Activated T-helper 1 cell treated with Interleukin-2 at 50 U/mL for 16 hours (primary cell): ENCODE measurements around the gene TBC1D1.
A peak's percentile ranks its signal among the peaks of the same experiment; 100 is the strongest.

Experiments
- DNase-seq: peaks from one replicate; pipeline ENCODE4 v3.0.0-alpha.2; 2020; ENCODE audit warnings: low read depth

TBC1D1 gene

DNA sequence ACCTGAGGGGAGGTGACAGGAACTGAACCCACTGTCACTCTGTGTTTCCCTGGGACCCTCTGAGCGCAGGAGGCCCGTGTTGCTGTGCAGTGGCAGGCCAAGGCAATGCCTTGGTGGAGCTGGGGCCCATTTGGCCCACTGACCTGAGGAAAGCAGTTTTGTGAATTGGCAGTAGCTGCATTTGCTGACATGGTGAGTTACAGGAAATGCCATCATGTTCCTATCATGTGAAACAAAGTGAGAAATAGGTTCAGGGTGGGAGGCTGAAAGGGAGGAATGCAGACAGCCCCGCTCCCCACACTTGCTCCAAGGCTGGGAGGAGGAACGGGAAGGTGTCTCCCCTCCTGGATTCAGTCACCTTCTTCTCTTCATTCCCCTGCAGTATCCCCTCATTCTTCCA is 215.4 kb downstream of the TBC1D1 start:
- no peak for DNase-seq

DNA sequence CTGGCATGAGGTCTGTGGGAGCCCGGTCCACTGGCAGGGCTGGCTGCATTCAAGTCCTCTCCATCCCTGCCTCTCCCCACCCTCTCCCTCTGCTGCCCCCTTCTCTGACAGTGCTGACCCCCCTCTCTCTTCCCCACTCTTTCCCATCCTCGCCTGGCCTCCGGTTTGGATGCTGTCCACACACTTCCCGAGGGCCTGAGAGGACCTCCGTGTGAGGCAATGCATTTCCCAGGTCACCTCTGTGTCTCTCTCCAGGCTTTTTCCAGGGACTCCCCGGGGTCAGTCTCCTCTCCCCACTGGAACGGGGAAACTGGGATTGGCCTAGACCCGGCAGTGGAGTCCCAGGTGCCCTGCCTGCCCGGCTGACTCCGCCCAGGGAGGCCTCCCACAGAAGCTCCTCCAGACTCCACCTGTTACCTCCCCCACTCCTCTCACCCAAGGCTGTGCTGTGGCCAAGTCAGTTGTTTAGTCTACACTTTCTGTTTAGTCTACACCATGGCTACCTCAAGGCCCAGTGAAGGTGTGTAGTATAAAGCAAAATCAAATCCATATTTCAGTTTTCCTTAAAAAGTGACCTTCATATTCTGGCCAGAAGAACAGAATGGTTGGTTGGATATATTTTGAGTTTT is 216.1 kb downstream of the TBC1D1 start:
- no peak for DNase-seq

DNA sequence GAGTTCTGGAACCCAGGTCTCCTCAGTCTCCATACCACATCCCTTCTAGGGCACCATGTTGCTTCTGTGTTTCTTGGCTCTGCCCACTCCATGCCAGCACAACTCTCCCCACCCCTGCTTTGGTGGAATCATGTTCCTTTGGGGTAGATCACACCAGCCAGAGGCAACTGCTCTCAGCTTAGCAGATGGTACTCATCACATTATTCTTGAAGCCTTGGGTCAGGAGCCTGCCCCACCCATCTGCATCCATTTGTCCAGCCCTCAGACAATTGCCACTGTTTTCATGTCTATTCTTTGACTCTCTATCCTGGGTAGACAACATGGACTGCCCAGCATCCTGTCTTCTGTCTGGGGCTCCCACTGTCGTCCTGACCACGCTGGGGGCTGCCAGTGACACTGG is 216.9 kb downstream of the TBC1D1 start:
- DNase-seq: no peak

DNA sequence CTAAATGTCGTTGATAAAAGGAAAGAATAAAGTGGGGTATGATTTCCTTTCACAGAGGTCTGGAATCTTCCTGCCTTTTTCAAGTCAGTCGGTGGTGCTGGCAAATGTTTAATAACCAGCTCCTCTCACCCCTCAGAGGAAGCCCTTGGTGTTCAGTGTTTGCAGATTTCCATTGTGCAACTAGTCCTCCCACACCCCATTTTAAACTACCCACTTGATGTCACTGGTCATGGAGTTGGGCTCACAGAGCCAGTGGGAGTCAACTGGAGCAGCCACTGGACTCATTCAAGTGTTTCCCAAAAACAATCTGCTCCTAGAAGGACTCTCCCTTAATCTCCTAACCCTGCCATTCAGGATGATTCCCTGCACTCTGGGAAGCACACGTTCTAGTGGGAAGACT is 218.5 kb downstream of the TBC1D1 start:
- no peak for DNase-seq

DNA sequence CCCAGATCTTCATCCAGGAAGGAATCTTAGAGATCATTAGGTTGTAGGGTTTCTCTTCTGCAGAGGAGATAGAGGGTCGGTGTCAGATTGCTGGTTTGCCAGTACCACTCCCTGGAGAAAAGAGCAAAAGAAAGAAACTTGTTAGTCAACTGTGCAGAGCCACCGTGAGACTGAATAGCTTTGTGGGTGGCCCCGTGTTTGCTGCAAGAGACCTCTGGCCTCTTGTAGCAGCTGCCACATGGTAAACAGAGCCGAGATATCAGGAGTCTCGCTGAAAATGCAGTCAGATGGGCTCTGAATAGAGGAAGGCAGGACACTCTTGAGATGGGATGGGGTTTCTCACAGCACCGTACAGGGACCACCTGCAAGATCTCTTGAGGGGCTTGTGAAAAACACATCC is 219.0 kb downstream of the TBC1D1 start:
- DNase-seq: no peak

DNA sequence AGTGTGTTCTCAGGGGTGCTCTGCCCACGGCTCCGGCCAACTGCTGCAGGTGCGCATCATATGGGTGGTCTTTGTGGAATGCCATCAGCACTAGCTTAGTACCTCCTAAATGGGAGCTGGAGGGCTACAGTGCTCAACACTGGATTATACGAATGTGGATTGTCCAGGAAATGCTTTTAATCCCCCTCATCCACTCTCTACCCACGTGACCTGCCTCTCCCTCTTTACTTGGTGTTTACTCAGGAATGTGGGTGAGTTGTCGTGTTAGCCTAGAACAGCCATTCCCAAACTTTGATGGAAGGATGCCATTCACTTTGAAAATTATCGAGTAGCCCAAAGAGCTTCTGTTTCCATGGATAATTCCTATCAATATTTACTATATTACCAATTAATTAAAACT is 220.1 kb downstream of the TBC1D1 start:
- DNase-seq: no peak

DNA sequence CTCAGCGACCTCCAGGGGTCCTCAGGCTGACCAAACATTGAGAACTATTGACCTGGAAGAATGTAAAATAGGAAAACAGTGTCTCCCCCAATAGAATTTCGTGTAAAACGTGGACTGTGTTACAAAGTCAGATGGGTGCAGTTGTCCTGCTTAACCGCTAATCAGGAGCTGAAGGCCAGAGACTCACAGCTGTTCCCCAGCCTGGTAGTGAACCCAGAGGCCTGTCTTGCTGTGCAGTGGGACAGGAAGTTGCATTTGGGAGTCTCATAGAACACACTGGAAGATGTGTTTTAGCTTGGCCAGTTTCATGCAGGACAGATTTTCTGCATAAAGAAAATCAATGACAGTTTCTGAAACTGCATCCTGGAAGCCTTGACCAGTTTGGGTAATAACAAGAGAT is 220.8 kb downstream of the TBC1D1 start:
- DNase-seq: no peak

DNA sequence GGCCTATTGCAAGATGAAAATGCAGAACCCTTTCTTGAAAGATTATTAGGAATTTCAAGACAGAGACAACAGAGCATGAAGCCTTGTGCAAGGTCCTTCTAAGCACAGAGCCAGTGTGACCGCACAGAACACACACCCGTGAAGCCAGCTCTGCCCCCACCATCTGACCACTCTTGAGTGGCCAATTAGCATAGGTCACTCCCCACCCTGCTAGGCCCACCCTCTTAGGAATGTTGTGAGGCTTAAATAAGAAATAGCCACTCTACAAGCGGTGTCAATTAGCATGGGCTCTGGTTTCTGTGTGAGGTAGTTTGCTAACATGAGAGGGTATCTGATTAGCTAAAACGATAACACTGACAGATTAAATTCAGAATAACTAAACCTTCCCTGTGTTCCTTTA is 222.2 kb downstream of the TBC1D1 start:
- no peak for DNase-seq

DNA sequence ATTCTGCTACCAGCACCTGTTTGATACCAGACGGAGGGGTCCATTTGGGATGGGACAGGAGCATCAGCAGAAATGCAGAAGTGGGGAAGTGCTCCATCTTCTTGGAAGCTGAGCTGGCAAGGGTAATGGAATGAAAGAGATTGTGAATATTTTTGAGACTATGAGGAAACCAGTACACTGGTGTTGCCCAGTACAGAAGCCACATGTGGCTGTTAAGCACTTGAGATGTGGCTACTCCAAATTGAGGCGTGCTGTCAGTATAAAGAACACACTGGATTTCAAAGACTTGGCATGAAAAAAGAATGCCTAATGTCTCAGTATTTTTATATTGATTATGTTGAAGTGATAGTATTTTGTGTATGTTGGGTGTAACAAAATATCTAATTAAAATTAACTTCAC is 222.7 kb downstream of the TBC1D1 start:
- no peak for DNase-seq

DNA sequence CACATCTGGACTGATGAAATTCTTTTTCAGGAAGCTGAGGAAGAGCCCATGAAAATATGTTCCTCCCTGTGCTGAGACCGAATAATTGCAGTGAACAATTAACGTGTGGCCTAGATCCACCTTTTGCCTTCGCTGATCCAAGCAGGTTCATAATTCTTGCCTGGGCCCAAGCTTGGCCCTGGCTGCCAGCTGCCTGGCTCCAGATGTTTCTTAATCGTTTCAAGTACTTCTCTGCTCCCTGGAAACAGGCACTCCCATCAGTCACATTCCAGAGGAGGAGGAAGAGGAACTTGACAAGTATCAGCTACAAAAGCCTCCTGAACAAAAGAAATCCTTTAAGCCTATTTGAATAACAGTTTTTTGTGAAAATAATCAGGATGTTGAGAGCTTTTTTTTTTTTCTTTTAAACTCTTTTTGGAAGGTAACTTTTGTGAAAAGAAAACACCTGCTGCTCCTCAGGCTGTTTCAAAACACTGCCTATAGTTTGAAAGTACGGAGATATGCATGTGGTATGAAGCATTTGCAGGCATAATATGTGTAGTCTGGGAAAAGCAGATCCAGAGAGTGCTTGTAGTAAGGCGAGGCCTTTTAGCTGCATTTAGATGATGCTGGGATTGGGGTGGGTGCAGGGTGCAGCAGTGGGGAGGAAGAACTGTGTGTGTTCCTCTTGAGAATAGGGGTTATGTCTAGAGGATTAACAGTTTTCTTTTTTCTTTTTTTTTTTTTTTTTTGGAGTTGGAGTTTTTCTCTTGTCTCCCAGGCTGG is 223.7 kb downstream of the TBC1D1 start:
- DNase-seq: no peak

DNA sequence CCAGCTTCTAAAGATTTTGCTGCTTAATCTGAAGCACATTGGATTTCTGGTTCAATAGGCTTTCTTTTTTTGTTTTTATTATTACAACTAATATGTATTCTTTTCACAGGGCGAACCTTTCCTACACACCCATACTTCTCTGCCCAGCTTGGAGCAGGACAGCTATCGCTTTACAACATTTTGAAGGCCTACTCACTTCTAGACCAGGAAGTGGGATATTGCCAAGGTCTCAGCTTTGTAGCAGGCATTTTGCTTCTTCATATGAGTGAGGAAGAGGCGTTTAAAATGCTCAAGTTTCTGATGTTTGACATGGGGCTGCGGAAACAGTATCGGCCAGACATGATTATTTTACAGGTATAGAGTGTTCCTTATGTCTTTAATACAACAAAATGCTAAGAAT is 224.7 kb downstream of the TBC1D1 start:
- DNase-seq: no peak

DNA sequence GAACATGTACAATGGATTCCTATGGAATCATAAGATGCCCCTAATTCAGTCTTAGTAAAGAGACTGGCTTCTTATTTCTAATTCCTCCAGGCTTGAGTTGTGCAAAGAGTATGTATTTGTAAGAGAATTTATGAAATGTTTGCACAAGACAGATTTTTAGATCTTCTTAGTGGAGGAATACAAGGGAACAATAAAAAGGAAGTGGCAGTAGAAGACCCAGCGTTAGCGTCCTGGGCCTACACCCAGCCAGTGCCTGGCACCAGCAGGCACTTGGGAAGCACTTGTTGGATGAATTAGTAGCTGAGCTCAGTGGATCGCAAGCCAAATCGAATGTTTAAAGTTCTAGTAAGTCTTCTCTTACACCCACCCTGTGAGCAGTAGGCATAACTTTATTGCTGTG is 226.7 kb downstream of the TBC1D1 start:
- no peak for DNase-seq

DNA sequence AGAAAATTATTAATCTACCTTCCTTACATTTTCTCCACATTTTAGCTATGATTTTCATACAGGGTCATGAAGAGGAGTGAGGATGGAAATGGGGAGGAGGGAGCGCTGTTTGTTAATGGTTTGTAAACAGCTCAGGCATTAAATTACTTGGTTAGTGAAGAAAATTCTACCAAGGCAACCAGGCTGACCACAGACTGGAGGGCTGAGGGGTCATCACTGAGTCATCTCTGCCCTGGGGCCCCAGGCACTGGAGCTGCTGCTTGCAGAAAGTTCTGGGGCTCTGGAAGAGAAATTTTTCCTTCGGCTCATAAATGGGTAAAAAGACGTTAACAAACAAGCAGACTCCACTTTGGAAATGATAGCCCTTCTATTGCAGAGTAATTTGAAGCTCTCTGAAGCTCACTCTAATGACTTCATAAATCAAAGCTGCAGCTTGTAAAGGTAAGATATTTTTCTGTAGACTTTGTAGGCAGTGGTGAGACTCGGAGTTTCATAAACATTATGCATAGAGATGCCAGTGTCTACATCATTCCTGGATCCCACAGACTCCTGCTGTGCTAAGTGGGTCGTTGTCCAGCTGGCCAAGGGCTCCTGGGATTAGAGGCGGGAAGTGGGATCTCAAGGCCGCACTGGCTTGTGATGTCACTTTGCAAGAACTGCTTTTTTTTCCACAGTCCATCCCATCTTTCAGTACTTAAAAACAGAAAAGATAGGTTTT is 228.9 kb downstream of the TBC1D1 start:
- no peak for DNase-seq

DNA sequence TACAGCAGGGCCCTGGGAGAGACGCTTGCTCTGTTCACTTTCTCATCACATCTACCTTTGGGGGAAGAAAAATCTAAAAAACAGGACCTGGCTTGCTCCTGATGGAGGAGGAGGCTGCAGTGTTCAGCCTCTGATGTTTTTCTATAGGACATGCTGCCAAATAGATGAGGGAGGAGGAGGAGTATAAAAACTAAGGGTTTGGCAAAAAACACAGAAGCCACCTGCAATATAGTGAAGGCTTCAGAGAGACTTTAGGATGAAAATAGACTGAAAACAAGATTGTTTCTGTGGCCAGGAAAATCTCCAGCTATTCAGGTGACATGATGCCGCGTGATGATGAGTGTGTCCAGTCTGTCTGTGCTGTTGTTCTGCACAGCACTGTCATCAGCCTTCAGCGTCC is 229.9 kb downstream of the TBC1D1 start:
- DNase-seq: no peak

DNA sequence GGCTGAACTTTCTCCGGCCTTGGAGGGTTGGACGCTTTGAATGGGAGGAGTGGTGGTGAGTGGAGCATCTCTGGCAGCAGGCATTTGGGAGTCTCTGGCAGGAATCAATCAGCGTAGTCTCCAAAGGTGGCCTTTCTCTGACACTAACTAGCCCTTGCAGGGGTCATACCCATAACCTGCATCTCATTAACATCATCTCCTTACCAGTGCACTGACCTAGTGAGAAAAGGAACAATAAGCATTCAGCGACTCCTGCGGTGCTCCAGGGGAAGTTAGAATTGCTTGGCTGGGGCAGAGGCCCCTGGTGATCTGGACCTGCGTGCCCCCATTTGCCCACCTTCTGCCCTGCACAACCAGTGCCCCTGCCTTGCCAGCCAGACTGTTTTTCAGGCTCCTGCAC is 231.2 kb downstream of the TBC1D1 start:
- no peak for DNase-seq

DNA sequence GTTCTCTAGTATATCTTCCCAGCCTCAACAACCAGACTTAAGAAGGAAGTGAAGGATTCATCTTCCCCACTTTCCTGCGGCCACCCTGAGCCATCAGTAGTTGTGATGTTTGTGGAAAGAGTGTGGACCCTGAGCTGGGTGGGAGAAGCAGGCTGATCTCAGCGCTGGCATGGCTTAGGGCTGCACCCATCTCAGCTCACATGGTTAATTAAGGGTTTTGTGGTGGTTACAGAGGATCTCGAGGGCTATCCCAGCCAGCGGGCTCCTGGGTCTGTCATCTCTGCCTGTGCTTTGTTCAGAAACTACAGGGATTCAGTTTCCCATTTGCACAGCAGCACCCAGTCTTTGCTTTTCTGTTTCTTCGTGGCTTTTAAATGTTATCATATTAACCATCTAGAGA is 232.7 kb downstream of the TBC1D1 start:
- DNase-seq: no peak

DNA sequence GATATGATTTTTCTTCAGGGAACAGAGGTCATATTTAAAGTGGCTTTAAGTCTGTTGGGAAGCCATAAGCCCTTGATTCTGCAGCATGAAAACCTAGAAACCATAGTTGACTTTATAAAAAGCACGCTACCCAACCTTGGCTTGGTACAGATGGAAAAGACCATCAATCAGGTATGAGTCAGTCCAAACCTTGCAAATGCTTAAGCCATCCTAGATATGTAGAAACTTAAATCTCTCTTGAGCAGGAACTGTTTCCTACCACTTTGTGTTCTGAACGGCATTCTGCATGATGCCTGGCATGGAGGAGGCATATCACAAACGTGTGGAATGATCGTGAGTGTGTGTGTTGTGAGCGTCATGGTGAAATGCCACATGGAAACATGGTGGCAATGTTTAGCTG is 234.1 kb downstream of the TBC1D1 start:
- no peak for DNase-seq

DNA sequence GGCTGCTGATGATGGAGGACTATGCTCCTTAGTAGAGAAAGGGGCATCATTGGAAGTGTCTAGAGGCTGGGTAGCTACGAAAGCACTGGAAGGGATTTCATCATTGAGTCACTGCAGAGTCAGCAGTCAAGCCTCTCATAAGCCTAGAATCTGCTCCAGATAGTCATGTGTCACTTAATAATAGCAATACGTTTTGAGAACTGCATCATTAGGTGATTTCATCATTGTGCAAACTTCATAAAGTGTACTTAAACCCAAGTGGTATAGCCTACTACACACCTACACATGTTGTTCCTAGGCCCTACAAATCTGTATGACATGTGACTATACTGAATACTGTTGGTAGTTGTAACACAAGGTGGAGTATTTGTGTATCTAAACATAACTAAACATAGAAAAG is 234.9 kb downstream of the TBC1D1 start:
- no peak for DNase-seq

DNA sequence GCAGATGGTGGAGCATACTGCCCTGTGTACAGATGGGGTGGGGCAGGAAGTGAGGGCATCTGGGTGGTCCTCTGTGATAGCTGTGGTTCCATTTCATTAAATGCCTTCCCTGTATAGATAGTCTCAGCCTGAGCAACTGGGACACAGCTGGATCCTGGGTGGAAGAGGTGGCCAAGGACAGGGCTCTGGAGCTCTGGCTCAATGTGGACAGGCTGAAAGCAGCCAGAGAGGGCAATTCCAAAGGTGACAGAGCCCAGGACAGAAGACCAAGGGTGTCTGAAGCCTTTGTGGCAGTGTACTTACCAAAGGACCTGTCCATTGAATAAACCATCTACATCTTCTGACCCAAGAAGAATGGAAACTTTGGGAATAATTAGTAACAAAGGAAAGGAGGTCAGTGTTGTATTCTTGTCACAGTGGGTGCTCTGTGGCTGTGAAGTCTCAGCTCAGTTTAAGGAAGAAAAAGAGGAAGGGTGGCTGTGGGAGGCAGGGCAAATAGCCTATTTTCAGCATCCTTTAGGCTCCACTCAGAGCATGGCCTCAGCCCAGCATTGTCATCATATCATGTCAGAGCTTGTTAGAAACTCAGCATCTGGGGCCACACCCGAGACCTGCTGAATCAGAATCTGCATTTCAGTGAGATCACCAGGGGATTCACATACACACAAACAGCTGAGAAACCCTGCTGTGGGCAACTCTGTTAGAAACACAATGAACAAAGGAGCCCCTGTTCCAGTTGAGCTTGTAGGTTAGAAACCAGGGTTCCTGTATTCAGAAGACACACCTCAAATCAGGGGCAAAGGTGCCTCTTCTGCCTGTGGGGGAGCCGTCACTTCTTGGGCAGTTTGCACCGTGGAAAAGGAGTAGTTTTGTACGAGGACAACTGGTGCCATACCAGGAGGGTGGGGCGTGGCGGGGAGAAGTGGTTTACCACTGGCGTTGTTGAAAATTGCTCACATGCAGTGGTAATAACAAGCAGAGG is 237.9 kb downstream of the TBC1D1 start:
- DNase-seq: peak; percentile 28

DNA sequence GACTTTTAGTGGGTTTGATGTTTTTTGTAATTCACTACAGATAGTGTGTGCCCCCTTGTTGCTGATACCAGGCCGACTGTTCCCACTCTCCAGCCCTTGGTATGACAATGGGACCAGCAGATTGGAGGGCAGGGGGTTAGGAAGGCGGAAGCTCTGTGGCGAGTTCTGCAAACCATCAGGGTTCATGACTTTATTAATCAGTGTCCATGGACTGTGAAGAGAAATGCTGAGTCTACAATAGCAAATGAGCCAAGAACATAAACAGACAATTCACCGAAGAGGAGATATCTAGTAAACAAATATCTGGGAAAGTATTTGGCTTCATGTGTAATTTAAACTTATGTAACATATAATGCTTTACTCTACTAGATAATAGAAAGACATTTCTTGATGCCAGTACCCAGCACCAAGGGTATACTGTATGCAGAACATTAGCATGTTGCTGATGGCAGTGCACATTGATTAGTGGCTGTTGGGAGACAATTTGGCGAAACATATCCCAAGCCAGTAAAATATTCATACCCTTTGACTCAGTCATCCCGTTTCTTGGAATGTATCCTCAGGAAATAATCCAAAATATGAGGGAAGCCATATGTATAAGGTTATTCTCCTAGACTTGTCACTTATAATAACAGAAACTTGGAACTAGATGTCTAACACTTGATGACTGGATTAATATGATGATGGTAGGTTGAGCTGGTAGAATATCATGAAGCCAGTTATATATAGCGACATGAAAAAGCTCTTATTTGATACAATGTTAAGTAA is 238.8 kb downstream of the TBC1D1 start:
- DNase-seq: no peak

DNA sequence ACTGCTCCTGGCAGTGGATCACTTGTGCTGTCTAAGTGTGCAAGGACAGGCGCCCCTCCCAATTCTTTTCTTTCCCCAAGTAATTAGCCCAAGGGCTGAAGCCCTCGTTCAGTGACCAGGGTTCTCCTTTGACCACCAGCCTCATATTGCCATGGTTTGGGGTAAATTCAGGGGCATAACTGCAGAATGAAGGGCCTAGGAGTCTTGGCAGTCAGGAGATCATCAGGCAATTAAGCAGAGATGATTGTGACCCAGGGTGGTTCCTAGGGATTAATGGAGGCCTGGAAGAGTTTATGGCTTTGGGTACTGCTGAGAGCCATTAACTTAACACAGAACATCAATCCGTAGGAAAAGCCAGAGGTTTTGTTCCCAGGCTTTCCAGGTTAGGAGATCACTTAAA is 240.0 kb downstream of the TBC1D1 start:
- no peak for DNase-seq
